DMS114 treated with DMSO at 0.1 percent for 48 hours (cell line): ENCODE data around the gene TNFRSF18.

Experiments
- DNase-seq: peaks from one replicate; lab custom pipeline; 2025; ENCODE audit not compliant: unreplicated experiment; lab: John Stamatoyannopoulos, UW

The TNFRSF18 gene

DNA sequence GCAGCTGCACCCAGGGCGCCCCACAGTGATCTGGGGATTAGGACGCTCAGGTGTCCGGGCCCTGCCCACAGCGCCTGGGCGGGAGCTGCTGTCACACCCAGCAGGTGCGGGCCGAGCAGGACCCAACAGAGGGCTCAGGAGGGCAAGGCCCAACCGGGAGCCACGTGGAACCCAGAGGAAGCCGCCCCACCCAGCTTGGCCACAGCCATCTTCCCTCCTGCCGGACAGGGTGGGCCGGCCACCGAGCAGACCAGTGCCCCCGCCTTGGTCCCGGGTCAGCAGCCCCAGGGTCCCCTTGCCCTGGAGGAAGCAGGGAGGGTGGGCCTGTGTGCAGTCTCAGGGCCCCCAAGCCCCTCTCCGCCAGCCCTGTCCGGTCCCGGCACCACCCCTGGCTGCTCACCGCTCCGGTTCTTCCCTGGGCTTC lies 39.0 kb downstream of the TNFRSF18 start:
- no peak for DNase-seq

DNA sequence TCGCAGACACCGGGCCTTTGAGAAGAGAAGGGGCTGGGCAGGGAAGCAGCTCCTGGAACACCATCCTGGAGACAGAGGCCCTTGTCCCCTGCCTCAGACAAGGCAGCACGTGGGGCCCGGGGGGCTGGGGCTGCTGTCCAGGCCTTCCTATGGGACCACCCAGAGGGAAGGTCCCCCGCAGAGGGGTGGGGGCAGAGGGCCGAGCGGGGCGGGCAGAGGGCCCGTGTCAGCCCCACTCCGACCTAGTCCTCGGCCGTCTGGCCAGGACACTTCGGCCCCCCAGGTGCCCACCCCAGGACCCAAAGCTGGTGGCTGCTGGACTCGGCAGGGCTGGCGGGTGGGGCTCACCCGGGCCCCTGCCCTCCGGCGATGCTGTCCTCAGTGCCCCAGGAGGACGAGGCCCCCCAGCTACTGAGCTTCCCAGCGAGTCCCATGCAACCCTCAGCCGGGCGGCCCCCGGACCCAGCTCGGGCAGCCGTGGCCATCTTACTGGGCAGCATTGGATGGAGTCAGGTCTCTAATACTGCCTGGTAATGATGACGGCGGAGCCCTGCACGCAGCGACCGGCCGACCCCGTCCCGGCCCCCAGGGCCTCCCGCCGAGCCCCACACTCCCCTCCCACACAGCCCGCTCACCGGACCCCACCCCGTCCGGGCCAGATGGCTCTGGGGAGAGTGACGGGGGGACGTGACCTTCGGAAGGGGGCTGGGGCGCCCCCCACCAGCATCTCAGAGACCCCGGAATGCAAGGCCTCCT lies 39.6 kb downstream of the TNFRSF18 start:
- DNase-seq, result no peak

DNA sequence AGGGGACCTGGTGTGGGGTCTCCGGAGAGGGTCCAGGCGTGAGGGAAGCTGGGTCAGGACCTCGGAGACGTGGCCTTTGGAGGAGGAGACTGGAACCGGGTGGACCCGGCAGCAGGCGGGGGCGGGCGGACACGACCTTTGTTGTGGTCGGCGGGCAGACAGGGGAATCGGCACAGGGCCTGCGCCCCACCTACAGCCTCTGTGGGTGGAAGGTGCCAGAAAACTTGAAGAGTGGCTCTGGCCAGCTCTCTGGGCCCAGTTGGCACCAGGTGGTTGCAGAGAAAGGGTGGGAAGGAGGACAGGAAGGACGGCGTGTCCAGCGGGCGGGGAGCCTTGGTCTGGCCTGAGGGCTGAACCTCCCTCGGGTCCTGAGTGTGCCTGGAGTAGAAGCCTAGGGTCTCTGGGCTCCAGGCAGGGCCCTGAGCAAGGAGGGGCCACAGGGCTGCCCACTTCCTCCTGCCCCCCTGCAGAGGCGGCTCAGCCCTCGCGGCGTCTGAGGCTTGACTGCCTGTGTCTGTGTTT lies 40.4 kb downstream of the TNFRSF18 start:
- no peak for DNase-seq

DNA sequence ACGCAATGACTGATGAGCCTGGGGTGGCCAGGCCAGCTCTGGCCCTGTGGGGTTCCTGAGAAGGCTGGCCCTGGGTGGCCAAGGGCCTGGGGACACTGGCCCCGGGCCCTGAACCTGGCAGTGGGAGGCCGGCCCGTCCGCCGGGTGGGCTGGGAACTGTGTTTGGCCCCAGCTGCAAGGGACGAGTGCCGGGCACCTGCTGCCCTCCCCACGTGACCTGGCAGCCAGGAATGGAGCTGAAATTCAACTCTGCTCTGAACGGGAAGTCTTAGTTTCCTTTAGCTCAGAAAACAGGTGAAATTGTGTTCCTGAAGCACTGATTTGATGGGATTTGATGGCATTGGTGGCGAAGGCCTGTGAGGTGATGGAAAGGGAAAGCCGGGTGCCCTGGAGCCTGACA lies 40.9 kb downstream of the TNFRSF18 start:
- no peak for DNase-seq

DNA sequence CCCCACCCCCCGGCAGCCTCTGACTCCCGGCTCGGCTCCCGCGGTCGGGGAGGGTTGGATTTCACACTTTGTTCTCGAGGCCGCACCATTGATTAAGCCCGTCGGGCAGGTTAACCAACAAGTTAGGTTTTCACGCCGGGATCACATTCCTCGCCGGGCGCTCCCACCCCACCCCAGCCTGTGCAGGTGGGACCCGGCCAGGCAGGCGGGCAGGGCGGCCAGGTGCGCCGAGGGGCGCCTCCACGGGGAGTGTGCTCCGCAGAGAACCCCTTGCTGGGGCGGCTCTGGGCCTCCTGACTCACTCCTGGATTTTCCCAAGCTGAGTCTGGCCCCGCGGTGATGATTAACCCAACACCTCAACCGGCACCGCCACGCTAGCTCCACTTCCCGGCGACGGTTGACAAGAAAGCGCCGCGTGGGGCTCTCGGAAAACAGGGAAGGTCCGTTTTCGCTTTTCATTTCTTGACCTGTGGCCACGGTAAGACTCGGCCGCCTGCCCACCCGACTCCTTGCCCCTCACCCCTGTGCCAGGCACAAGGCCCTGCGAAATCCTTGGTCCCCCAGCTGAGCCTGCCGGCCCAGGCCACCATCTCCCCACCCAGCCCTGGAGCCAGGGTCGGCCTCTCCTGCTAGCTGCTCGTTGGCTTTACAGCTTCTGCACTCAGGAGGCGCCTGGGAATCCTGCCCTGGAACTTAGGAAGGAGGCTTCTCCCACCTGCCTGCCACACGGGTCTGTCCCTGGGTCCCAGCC lies 41.5 kb downstream of the TNFRSF18 start:
- DNase-seq, result no peak

DNA sequence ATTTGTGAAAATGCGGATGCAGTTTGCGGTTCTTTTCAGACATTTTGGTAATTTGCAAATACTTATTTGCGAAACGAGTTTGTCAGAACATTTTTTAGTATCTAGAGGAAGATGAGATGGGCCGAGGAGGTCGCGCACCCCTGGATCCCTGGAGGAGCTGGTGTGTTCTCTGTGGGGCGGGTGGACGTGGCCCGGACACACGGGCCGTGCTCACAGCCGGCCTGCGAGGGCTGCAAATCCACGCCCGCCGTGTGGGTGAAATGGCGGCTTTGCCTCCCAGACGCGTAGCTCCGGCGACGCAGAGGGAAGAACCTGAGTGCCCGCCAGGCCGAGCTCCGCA lies 42.1 kb downstream of the TNFRSF18 start:
- DNase-seq, result no peak

DNA sequence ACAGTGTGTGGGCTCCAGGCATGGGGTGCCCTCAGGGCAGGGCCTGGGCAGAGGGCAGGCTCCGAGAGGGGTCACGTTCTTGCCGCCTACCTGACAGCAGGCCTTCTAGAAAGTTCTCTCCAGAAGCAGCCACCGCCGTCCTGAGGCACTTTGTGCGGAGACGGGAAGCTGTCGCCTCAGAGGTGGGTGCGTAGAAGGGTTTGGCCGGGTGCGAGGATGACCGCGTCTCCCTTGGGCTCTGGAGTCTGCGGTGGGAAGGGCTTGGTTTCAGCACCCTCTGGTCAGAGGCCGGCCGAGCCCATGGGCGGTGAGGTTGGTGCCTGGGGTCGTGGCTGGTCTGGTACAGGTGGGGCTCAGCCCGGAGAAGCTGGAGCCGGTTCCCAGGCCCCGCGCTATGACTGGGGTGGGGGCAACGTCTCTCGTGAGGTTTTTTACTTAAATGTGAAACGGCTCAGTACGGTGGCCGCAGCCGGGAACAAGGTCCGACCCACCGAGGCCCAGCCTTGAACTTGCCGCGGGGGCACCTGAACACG lies 42.8 kb downstream of the TNFRSF18 start:
- no peak for DNase-seq

DNA sequence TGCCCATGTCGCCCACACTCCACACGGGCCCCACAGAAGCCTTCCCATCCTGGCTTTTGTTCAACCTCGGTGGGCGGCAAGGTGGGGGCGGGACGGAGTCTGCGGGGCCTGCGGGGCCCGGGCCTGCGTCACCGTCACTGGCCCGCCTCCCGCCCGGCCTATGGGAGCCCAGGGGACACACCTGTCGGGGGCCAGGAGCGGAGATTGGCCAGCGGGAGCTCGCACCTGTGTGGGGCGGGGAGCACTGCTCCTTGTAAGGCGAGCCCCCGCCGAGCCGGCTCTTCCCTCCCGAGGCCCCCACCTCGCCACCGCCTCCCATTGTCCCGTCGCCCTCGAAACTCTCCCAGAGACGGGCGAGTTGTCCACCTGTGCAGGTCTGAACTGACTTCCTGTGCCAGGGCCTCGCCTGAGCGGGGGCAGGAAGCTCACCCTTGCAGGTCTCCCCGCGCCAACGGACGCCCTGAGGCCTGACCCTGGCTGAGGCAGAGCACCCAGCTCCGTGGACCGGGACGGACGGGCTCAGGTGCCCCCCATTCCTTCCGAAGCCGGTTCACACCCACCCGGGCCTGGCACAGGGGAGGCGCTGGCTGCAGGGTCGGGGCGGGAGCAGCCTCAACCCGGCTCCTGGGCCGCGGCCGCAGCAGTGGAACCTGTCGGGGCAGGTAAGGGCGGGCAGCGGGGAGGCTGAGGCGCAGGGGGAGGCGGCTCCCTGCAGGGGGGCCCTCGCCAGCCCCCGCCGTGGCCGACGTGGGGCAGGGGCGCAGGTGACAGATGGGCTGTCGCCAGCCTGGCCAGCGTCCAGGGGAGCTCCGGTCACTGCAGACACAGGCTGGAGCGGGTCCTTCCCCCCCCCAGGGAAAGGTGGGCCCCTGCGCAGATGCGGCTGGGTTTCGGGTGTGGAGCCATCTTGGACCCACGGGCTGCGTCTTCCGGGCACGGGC lies 43.5 kb downstream of the TNFRSF18 start:
- no peak for DNase-seq

DNA sequence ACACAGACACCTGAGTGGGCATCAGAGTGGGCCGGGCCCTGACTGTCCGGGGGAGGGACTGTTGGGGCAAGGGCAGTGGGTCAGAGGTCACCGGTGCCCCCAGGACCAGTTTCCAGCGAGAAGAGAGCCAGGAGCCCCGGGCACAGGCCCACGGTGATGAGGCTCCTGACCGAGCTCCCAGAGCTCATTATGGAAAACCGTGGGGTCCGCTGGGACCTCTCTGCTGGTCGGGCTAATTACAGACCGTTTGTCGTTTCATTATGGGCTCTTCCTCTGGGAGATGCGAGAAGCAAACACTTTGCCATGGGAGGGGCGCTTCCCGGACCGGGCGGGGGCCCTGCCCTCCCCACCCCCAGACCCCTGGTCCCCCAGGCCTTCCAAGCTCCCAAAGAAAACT lies 44.7 kb downstream of the TNFRSF18 start:
- no peak for DNase-seq

DNA sequence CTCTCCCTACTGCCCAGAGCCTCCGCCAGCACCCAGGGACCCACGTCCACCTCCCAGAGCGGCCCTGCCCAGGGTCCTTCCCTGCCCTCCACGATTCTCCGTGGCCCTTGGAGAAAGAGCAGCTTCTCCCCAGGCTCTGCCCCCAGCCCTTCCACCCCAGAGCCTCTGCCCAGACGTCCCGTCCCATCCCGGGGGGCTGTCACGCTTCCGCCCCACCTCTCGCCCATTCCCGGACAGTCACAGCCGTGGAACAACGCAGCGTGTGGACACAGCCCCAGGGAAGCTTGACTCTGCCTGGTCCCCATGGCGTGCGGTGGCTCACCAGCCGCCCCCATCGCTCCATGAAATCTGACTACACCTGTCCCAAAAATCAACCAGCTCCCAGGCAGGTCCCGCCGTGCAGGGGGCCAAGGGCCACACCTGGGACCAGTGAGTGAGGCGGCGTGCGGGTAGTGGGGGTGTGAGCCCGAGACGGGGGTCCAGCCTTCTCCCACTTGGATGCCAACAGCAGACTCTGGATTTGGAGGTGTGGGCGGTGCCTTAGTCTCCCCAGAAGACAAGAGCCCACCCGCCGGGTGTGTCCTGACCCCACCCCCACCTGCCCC lies 45.2 kb downstream of the TNFRSF18 start:
- DNase-seq, result no peak

DNA sequence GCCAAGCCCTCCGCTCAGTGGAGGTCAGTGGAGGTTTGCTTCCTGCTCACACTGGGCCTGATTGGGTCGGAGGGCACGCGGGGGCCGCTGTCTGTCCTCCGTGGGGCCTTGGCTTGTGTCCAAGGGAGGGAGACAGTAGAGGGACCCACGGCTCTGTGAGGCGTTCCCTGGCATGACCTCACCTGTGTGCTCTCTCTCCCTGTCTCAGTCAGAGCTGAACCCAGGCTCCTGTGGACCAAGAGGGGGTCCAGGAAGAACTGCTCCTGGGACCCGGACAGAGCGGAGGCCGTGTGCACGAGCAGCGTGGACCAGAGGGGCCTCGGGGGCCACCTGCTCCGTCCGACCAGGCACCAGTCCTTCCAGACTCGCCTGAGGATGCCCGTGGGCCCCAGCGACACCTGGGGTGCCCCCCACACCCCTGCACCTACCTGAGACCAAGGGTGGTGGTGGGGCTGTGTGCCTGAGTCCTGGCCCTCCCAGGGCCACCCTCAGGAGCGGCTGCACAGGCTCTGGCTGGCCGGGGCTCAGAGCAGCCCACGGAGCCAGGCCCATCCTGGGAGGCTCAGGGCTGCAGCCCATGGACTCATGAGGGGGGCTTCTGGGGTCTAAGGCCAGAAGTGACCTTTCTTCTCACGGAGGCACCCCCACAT lies 46.0 kb downstream of the TNFRSF18 start:
- DNase-seq, result no peak

DNA sequence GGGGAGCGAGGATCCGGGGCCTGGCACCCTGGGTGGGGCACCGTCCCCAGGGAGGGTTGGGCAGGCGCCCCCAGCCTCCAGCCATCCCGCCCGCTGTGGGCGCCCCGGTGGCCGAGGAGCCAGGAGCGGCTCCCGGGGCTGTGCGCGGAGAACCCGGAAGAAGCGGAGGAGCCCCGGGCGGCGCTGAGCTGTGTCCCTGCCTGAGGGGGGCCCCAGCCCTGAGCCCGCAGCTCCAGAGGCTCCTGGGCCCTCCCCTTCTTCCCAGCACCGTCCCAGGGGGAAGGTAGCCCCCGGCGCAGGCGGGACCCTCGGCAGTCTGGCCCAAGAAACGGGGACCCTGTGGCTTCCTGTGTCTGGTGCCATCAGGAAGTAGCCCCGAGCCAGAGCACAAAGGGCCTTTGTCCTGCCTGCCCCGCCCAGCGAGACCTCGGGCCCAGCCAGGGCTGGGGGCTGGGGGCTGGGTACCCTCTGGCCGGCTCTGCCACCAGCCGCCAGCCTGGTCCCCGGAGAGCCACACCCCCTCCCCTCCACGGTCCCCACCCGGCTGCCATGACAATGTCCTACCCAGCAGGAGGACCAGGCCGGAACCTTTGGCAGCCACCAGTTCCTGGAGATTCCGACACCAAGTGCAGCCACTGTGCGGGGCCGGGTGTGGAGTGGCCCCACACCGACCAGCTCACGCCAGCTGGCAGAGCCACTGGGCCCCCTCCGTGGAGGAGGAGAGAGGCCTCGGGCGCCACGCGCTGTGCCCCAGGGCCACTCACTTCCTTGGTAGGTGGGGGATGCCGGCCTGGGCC lies 48.3 kb downstream of the TNFRSF18 start:
- DNase-seq, result no peak

DNA sequence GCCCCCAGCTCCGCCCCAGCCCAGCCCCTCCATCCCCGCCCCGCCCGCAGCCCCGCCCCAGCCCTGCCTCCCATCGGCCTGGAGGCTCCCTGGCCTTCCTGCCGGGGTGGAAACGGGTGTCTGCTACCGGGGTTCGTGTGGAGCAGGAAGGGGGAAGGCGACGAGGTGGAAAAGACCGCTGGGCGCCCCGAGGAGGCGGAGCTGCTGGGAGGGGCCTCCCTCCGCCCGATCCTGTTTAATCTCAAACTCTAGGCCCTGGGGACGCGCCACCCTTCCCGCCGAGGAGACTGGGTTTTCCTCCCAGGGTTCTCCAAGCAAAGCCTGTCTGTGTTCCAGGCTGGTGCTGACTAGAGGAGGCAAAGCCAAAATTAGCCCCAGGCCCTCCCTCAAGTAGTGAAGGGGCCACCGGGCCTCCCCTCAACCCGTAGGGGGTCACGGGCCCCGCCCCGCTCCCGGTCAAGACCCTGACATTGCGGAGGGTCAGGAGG lies 48.9 kb downstream of the TNFRSF18 start:
- DNase-seq, result no peak

DNA sequence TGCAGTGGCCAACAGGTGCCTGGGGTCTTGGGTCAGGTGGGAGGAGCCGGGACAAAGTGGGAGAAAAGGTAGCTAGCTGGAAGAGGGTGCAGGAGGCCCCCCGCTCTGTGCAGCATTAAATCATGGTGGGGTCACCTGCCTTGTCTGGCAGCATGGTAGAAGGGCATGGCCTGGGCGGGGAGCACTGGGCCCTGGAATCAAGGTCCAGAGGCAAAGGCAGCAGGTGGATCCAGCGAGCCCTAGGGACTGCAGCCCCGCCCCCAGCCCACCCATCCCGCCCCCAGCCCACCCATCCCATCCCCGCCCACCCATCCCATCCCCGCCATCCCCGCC lies 49.4 kb downstream of the TNFRSF18 start:
- no peak for DNase-seq

DNA sequence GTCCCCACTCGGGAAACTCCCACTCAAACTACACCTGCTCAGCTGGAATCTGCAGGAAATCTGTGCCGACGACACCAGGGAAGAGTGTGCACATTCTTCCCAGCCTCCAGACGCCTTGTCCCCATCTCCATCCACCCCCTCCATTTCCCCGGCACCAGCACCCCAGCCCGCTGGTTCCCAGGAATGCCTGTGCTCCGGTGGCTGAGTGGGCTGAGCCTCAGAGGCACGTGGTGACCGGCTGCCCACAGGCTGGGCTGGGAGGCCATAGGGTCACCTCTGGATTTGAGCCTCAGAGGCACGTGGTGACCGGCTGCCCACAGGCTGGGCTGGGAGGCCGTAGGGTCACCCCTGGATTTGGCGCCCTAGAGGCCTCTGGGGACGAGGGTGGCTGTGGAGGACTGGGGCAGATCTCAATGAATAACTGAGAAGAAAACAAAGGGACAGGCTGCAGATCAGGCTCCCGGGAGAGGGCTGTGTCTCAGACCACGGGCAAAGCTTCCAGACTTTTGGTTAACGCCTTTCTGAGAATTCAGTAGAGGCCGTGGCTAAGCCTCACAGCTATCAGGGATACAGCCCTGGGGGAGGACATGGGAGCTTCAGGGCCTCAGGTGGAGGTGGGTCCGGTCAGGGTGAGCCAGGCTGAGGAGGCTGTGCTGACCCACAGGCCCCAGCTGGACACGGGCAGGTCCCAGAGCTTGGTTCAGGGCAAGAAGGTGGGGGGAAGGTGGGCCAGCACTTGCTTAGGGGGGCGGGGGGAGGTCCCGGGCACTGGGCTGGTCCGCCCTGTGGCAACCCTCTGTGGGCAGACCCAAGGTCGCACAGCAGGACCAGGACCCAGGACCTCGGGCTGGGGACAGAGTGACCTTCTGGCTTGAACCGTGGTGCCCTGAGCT lies 50.0 kb downstream of the TNFRSF18 start:
- no peak for DNase-seq

DNA sequence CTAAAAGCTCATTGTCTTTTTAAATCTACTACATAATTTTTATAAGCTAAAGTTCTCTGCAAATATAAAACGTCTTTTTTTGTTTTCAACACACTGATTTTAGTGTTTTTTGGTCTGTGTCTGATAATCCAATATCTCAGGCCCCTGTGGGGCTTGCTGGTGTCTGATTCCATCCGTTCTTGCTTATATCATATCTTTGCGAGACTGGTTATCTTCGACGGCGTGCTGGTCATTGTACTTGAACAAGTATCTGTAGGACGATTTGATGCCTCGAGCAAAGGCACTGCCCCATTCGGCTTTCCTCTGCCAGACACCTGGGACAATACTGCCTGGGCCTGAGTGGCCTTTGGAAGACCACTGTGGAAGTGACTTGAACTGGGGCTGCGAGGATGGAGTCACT lies 51.1 kb downstream of the TNFRSF18 start:
- DNase-seq, result no peak

DNA sequence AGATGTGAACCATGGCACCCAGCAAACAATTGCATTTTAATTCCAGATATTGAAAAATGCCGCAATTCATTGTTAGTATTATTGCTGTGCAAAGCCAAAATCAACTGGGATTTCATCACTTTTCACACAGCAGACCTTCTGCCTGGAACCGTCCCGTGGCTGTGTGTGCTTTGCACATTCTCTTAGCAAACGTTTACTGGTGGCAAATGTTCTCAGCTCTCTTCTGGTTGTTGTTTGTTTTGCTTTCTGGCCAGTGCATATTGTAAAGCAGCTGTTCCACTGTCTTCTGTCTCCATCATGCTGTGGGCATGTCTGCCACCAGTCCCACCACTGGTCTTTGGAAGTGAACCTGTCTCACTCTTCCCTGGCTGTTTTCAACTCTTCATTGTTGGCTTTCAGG lies 52.5 kb downstream of the TNFRSF18 start:
- no peak for DNase-seq
